IMR-90 (cell line): ENCODE data around the gene ARL14EPL. TPM values are rescaled to one million over a fixed set of nuclear protein-coding genes. Genes with fewer than 3 reads are reported as not detected.

ENCODE experiments used
- ATAC-seq: fragments of 200-7000 bp; cut with Tn5 transposase; 2 replicates; pipeline ENCODE4 v1.9.1; 2020; ENCODE audit warnings: low read depth, mild to moderate bottlenecking, moderate library complexity
- BruUV-seq: library from RNA; stranded (reverse); fragments of 400-500 nt; replicated peaks from 2 replicates; lab custom pipeline; 2021; lab: Mats Ljungman, UMichigan
- CTCF ChIA-PET: fragments of 300-600 bp; formaldehyde crosslinking; extraction: SDS; loops from one replicate; lab custom pipeline; 2021; ENCODE audit warnings: antibody characterized with exemption; lab: Yijun Ruan, JAX
- POLR2A ChIA-PET: fragments of 300-600 bp; sonication (Branson Sonifier 250); formaldehyde crosslinking; loops from one replicate; lab custom pipeline; 2022; ENCODE audit warnings: antibody characterized with exemption; ENCODE audit not compliant: unreplicated experiment; lab: Charles Lee
- DNase-seq: peaks from one replicate; pipeline ENCODE4 v3.0.0; 2013
- H2AFZ ChIP-seq: replicated peaks from 2 replicates; pipeline ENCODE3; 2013; ENCODE audit warnings: low read length, mild to moderate bottlenecking; ENCODE audit not compliant: poor library complexity
- H2AK5ac ChIP-seq: 2 replicates; pipeline ENCODE4 v1.6.1; 2013; ENCODE audit warnings: low read depth, low read length, inconsistent platforms
- H2AK9ac ChIP-seq: replicated peaks from 2 replicates; pipeline ENCODE3; 2013; ENCODE audit warnings: mild to moderate bottlenecking, low read depth, low read length, moderate library complexity; ENCODE audit not compliant: poor library complexity
- H2BK120ac ChIP-seq: 2 replicates; pipeline ENCODE4 v1.6.1; 2013; ENCODE audit warnings: low read depth, low read length, inconsistent platforms
- H2BK15ac ChIP-seq: 3 replicates; pipeline ENCODE4 v1.6.1; 2013; ENCODE audit warnings: low read depth, low read length, inconsistent platforms
- H2BK20ac ChIP-seq: 2 replicates; pipeline ENCODE4 v1.6.1; 2013; ENCODE audit warnings: low read depth, mild to moderate bottlenecking, inconsistent platforms, low read length, moderate library complexity
- H2BK5ac ChIP-seq: 2 replicates; pipeline ENCODE4 v1.6.1; 2013; ENCODE audit warnings: mild to moderate bottlenecking, low read depth, low read length, inconsistent platforms; ENCODE audit not compliant: poor library complexity, severe bottlenecking
- H3K14ac ChIP-seq: replicated peaks from 2 replicates; pipeline ENCODE4 v1.6.1; 2013; ENCODE audit warnings: low read depth, low read length, inconsistent platforms
- H3K18ac ChIP-seq: 2 replicates; pipeline ENCODE4 v1.6.1; 2013; ENCODE audit warnings: low read depth, low read length, control low read depth
- H3K23ac ChIP-seq: 2 replicates; pipeline ENCODE4 v1.6.1; 2013; ENCODE audit warnings: low read depth, low read length, inconsistent platforms
- H3K27ac ChIP-seq: 2 replicates; pipeline ENCODE4 v1.5.1; 2013; ENCODE audit warnings: mild to moderate bottlenecking, control low read depth, low read length; ENCODE audit not compliant: insufficient read depth
- H3K27me3 ChIP-seq: 2 replicates; pipeline ENCODE4 v1.6.1; 2013; ENCODE audit warnings: low read length; ENCODE audit not compliant: control insufficient read depth, insufficient read depth
- H3K36me3 ChIP-seq: 2 replicates; pipeline ENCODE4 v1.6.1; 2013; ENCODE audit warnings: low read length, mixed read lengths; ENCODE audit not compliant: control insufficient read depth, insufficient read depth
- H3K4ac ChIP-seq: 2 replicates; pipeline ENCODE4 v1.6.1; 2013; ENCODE audit warnings: low read depth, low read length, inconsistent platforms
- H3K4me1 ChIP-seq: 2 replicates; pipeline ENCODE4 v1.6.1; 2013; ENCODE audit warnings: low read length, mixed read lengths; ENCODE audit not compliant: control insufficient read depth, insufficient read depth
- H3K4me2 ChIP-seq: 2 replicates; pipeline ENCODE4 v1.6.1; 2013; ENCODE audit warnings: low read depth, mild to moderate bottlenecking, control low read depth, low read length, moderate library complexity
- H3K4me3 ChIP-seq: 2 replicates; pipeline ENCODE4 v1.5.1; 2013; ENCODE audit warnings: low read depth, mild to moderate bottlenecking, control low read depth, low read length, moderate library complexity; ENCODE audit not compliant: insufficient read depth
- H3K56ac ChIP-seq: 2 replicates; pipeline ENCODE4 v1.6.1; 2013; ENCODE audit warnings: low read length, inconsistent platforms; ENCODE audit not compliant: insufficient read depth; ENCODE audit errors: extremely low read depth
- H3K79me1 ChIP-seq, 2 experiments: 2 replicates each; pipeline ENCODE4 v1.6.1; 2013; ENCODE audit warnings: low read length in 2 of 2, inconsistent platforms in 1 of 2, low read depth in 1 of 2
- H3K9ac ChIP-seq: 2 replicates; pipeline ENCODE4 v1.6.1; 2013; ENCODE audit warnings: low read depth, low read length, control low read depth
- H3K9me1 ChIP-seq: 2 replicates; pipeline ENCODE4 v1.6.1; 2013; ENCODE audit warnings: low read length, inconsistent platforms; ENCODE audit not compliant: insufficient read depth
- H3K9me3 ChIP-seq: 2 replicates; pipeline ENCODE4 v1.6.1; 2013; ENCODE audit warnings: low read length; ENCODE audit not compliant: control insufficient read depth, insufficient read depth
- H4K20me1 ChIP-seq: 2 replicates; pipeline ENCODE4 v1.6.1; 2013; ENCODE audit warnings: low read length, inconsistent platforms; ENCODE audit not compliant: insufficient read depth
- H4K5ac ChIP-seq: 2 replicates; pipeline ENCODE4 v1.6.1; 2013; ENCODE audit warnings: mild to moderate bottlenecking, low read depth, low read length, control low read depth
- H4K8ac ChIP-seq, 2 experiments: 2 replicates each; pipeline ENCODE4 v1.6.1; 2013; ENCODE audit warnings: low read depth in 2 of 2, low read length in 2 of 2, control low read depth in 1 of 2, inconsistent platforms in 1 of 2
- H4K91ac ChIP-seq: 2 replicates; pipeline ENCODE4 v1.6.1; 2013; ENCODE audit warnings: low read depth, low read length, inconsistent platforms; ENCODE audit not compliant: insufficient read depth
- CEBPB ChIP-seq: IDR thresholded peaks from 2 replicates; pipeline ENCODE4 v1.6.1; 2012; ENCODE audit warnings: low read depth, low read length, improper control_type of control experiment
- MAFK ChIP-seq: IDR thresholded peaks from 2 replicates; pipeline ENCODE4 v1.6.1; 2012; ENCODE audit warnings: low read depth, low read length, improper control_type of control experiment
- MXI1 ChIP-seq: IDR thresholded peaks from 2 replicates; pipeline ENCODE4 v1.6.1; 2012; ENCODE audit warnings: low read depth, mild to moderate bottlenecking, low read length, moderate library complexity, borderline replicate concordance
- NFE2L2 ChIP-seq: fragments of 150-350 bp; IDR thresholded peaks from 2 replicates; pipeline ENCODE4 v1.6.1; 2016; ENCODE audit warnings: low read depth, mild to moderate bottlenecking, low read length
- POLR2A ChIP-seq: IDR thresholded peaks from 2 replicates; pipeline ENCODE4 v1.6.1; 2012; ENCODE audit warnings: mild to moderate bottlenecking, low read depth, low read length
- SMC3 ChIP-seq: fragments of 150-350 bp; IDR thresholded peaks from 2 replicates; pipeline ENCODE4 v1.6.1; 2016; ENCODE audit warnings: low read depth, mild to moderate bottlenecking, antibody characterized with exemption, low read length, moderate library complexity
- WGBS, 2 experiments: methylation state at CpG; one replicate each; pipeline versions ENCODE4 v1.1.5 to v1.1.7; 2013; ENCODE audit warnings: missing lambda C conversion rate in 2 of 2; ENCODE audit not compliant: insufficient read length in 1 of 2; ENCODE audit errors: extremely low coverage in 2 of 2; 5-methylcytosine and 5-hydroxymethylcytosine counted together
- dilution Hi-C: fragments of 300-500 bp; cut with HindIII; formaldehyde crosslinking; loops from one replicate; pipeline ENCODE4 v1.14.3; 2018; ENCODE audit warnings: low sequenced_read_pairs; ENCODE audit not compliant: unreplicated experiment
- in situ Hi-C: fragments of 300-500 bp; cut with MboI; formaldehyde crosslinking; loops from 3 replicates; pipeline ENCODE4 v1.14.3; 2019; ENCODE audit warnings: low sequenced_read_pairs, inconsistent platforms, mixed read lengths
- intact Hi-C: fragments of 100-400 bp; cut with micrococcal nuclease; formaldehyde crosslinking; loops from 2 replicates; pipeline ENCODE4 v1.10.0; 2022
- polyA plus RNA-seq, 3 experiments: library from polyadenylated mRNA; depleted of rRNA; stranded (reverse); fragments of >200 nt; gene quantifications; 2 replicates each; pipeline ENCODE4 v1.2.3, GENCODE V29; 2012; ENCODE audit warnings: low replicate concordance in 1 of 3
- total RNA-seq: library from RNA; depleted of rRNA; stranded (reverse); fragments of >200 nt; gene quantifications from 2 replicates; pipeline ENCODE4 v1.2.3, GENCODE V29; 2012
- TF ChIP-seq, protein P1 (sequence below): fragments of 150-350 bp; IDR thresholded peaks from 2 replicates; pipeline ENCODE4 v1.6.1; 2017; ENCODE audit warnings: mild to moderate bottlenecking, antibody characterized with exemption, low read length, low read depth
- TF ChIP-seq, protein P2 (sequence below): conservative IDR thresholded peaks from 2 replicates; pipeline ENCODE4 v1.5.1; 2012; ENCODE audit warnings: mild to moderate bottlenecking, low read depth, low read length, improper control_type of control experiment

ARL14EPL gene
- total and polyA plus RNA-seq, 2 of the 4 experiments (the other 2 are of a cell fraction), result not detected

DNA sequence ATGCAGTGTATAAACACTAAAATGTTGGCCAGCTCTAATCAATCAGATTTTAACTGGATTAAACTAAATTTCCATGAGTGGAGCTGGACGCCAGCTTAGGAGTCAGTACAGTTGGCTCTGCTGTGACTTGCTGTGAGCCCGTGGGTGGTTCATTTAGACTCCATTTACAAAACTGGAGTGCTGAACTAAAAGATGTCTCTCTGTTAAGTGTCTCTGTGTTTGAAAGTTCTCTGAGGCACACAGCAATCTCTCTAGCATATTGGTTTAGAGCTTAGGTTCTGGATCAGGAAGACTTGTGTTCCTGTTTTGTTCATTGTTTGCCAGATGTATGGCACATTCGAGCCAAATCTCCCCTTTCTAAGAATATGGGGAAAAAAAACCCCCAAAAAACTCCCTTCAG, 28.0 kb upstream of the ARL14EPL start:
- no CpG with 5 or more reads among the region's 3 CpGs for WGBS, 2 experiments
- no peaks in the 10 kb centered on the region for H3K36me3 ChIP-seq
- no peak overlapping the region for H2BK5ac ChIP-seq
- no peak overlapping the region for H2AFZ ChIP-seq
- no peak overlapping the region for H2AK9ac ChIP-seq
- H4K8ac ChIP-seq, result no peak overlapping the region
- H3K79me1 ChIP-seq, result no peaks in the 10 kb centered on the region
- no peak overlapping the region for H2BK120ac ChIP-seq
- no peak overlapping the region for H3K23ac ChIP-seq
- CTCF ChIA-PET, result no interaction called here
- H3K27ac ChIP-seq, result no peak overlapping the region
- no peak overlapping the region for H2BK15ac ChIP-seq
- ATAC-seq (no peak), DNase-seq (no peak)
- H3K4me1 ChIP-seq, result peaks cover 1% of the 10 kb centered on the region; the same call in 1 of the 2 replicates
- no peak overlapping the region for H4K91ac ChIP-seq
- no peaks in the 10 kb centered on the region for H4K20me1 ChIP-seq
- dilution Hi-C loops, result no loop called here
- H4K5ac ChIP-seq, result no peak overlapping the region
- no peak overlapping the region for H3K56ac ChIP-seq
- no peaks in the 10 kb centered on the region for H3K9me3 ChIP-seq
- no TSS peak for BruUV-seq
- H3K9ac ChIP-seq, result no peak overlapping the region
- no peak overlapping the region for H3K4me2 ChIP-seq
- H3K4ac ChIP-seq, result no peak overlapping the region
- H2BK20ac ChIP-seq, result no peak overlapping the region
- POLR2A ChIA-PET, result no interaction called here
- intact Hi-C loops, result no loop called here
- in situ Hi-C loops, result no loop called here
- no peaks in the 10 kb centered on the region for H3K27me3 ChIP-seq
- no peaks in the 10 kb centered on the region for H3K9me1 ChIP-seq
- no peak overlapping the region for H3K4me3 ChIP-seq
- H2AK5ac ChIP-seq, result no peak overlapping the region
- no peak overlapping the region for H3K18ac ChIP-seq
- TF ChIP-seq SMC3, result no peak
- TF ChIP-seq NFE2L2, result no peak
- no peak for TF ChIP-seq POLR2A
- no peak for TF ChIP-seq CEBPB
- TF ChIP-seq, protein P1, sequence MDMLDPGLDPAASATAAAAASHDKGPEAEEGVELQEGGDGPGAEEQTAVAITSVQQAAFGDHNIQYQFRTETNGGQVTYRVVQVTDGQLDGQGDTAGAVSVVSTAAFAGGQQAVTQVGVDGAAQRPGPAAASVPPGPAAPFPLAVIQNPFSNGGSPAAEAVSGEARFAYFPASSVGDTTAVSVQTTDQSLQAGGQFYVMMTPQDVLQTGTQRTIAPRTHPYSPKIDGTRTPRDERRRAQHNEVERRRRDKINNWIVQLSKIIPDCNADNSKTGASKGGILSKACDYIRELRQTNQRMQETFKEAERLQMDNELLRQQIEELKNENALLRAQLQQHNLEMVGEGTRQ, result no peak
- TF ChIP-seq, protein P2, sequence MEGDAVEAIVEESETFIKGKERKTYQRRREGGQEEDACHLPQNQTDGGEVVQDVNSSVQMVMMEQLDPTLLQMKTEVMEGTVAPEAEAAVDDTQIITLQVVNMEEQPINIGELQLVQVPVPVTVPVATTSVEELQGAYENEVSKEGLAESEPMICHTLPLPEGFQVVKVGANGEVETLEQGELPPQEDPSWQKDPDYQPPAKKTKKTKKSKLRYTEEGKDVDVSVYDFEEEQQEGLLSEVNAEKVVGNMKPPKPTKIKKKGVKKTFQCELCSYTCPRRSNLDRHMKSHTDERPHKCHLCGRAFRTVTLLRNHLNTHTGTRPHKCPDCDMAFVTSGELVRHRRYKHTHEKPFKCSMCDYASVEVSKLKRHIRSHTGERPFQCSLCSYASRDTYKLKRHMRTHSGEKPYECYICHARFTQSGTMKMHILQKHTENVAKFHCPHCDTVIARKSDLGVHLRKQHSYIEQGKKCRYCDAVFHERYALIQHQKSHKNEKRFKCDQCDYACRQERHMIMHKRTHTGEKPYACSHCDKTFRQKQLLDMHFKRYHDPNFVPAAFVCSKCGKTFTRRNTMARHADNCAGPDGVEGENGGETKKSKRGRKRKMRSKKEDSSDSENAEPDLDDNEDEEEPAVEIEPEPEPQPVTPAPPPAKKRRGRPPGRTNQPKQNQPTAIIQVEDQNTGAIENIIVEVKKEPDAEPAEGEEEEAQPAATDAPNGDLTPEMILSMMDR, result no peak
- TF ChIP-seq MXI1, result no peak
- no peak for TF ChIP-seq MAFK
- no peak overlapping the region for H3K14ac ChIP-seq
